GM23248 (cell line): Measurements from ENCODE around the gene C4A. TPM values are rescaled to one million over a fixed set of nuclear protein-coding genes. Genes with fewer than 3 reads are reported as not detected.
"Not testable (repeated sequence)": the region's sequence is repeated elsewhere in the genome, so short reads cannot be mapped to it uniquely, and the experiment has no call there.

Experiments used
- DNase-seq: peaks from one replicate; pipeline ENCODE4 v3.0.0-alpha.2; 2015
- H2AFZ ChIP-seq: fragments of 200-600 bp; sonication (generic); 2 replicates; pipeline ENCODE4 v1.6.1; 2016; ENCODE audit warnings: antibody characterized with exemption
- H3F3A ChIP-seq: fragments of 200-600 bp; sonication (generic); 2 replicates; pipeline ENCODE4 v1.6.1; 2016; ENCODE audit warnings: mild to moderate bottlenecking, antibody characterized with exemption, mixed run types; ENCODE audit not compliant: insufficient read depth
- H3K27ac ChIP-seq: fragments of 200-600 bp; sonication (generic); 2 replicates; pipeline ENCODE4 v1.5.1; 2016; ENCODE audit warnings: mild to moderate bottlenecking
- H3K27me3 ChIP-seq: fragments of 200-600 bp; sonication (generic); replicated peaks from 2 replicates; pipeline ENCODE4 v1.6.1; 2016; ENCODE audit warnings: mild to moderate bottlenecking; ENCODE audit not compliant: insufficient read depth
- H3K36me3 ChIP-seq: fragments of 200-600 bp; sonication (generic); 2 replicates; pipeline ENCODE4 v1.6.1; 2016; ENCODE audit warnings: low read depth, mild to moderate bottlenecking
- H3K4me1 ChIP-seq: fragments of 200-600 bp; sonication (generic); 2 replicates; pipeline ENCODE4 v1.6.1; 2016; ENCODE audit warnings: mild to moderate bottlenecking; ENCODE audit not compliant: insufficient read depth
- H3K4me2 ChIP-seq: fragments of 200-600 bp; sonication (generic); one replicate; pipeline ENCODE4 v1.6.1; 2016; ENCODE audit warnings: mild to moderate bottlenecking; ENCODE audit not compliant: unreplicated experiment
- H3K4me3 ChIP-seq: fragments of 200-600 bp; sonication (generic); 2 replicates; pipeline ENCODE4 v1.5.1; 2016; ENCODE audit warnings: mild to moderate bottlenecking
- H3K79me2 ChIP-seq: fragments of 200-600 bp; sonication (generic); 2 replicates; pipeline ENCODE4 v1.6.1; 2016; ENCODE audit warnings: mild to moderate bottlenecking; ENCODE audit not compliant: insufficient read depth
- H3K9ac ChIP-seq: fragments of 200-600 bp; sonication (generic); 2 replicates; pipeline ENCODE4 v1.6.1; 2016; ENCODE audit warnings: mild to moderate bottlenecking
- H3K9me2 ChIP-seq: fragments of 200-600 bp; sonication (generic); 2 replicates; pipeline ENCODE4 v1.6.1; 2016; ENCODE audit warnings: mixed run types, mild to moderate bottlenecking, moderate library complexity; ENCODE audit not compliant: insufficient read depth
- H3K9me3 ChIP-seq: fragments of 200-600 bp; sonication (generic); one replicate; pipeline ENCODE4 v1.6.1; 2017; ENCODE audit warnings: low read depth
- H4K20me1 ChIP-seq: fragments of 200-600 bp; sonication (generic); 2 replicates; pipeline ENCODE4 v1.6.0; 2016; ENCODE audit not compliant: insufficient read depth
- EZH2 ChIP-seq: fragments of 200-600 bp; sonication (generic); IDR thresholded peaks from 2 replicates; pipeline ENCODE4 v1.6.1; 2018; ENCODE audit warnings: antibody characterized with exemption, mild to moderate bottlenecking; ENCODE audit not compliant: insufficient read depth, poor library complexity, severe bottlenecking
- EZH2phosphoT487 ChIP-seq: fragments of 200-600 bp; sonication (generic); IDR thresholded peaks from 2 replicates; pipeline ENCODE4 v1.6.1; 2018; ENCODE audit warnings: antibody characterized with exemption, moderate library complexity, mild to moderate bottlenecking, low read depth; ENCODE audit not compliant: insufficient read depth
- WGBS, 2 experiments: methylation state at CpG; one replicate each; pipeline ENCODE4 v1.1.6; 2015 to 2017; ENCODE audit warnings: low lambda C conversion rate in 2 of 2, low coverage in 1 of 2; ENCODE audit errors: missing lambda C conversion rate in 2 of 2; 5-methylcytosine and 5-hydroxymethylcytosine counted together
- in situ Hi-C: fragments of 300-500 bp; cut with MboI; formaldehyde crosslinking; loops from 2 replicates; pipeline ENCODE4 v1.15.0; 2020
- microRNA counts: library from miRNA; unstranded; fragments of <30 nt; microRNA quantifications from one replicate; lab custom pipeline; 2016
- microRNA-seq: library from miRNA; unstranded; fragments of <30 nt; microRNA quantifications from one replicate; pipeline ENCODE4, GENCODE V29; 2016; ENCODE audit warnings: borderline number of aligned reads
- polyA plus RNA-seq: library from polyadenylated mRNA; unstranded; fragments of >200 nt; fragmentation: Nextera tagmentation; extraction: Ambion mirVana; gene quantifications from 2 replicates; pipeline ENCODE4 v1.2.1, GENCODE V29; 2016
- small RNA-seq: library from RNA; depleted of rRNA; stranded (forward); fragments of <200 nt; gene quantifications from one replicate; pipeline ENCODE3, GENCODE V24; 2014; ENCODE audit warnings: low read depth, low replicate concordance
- total RNA-seq: library from RNA; depleted of rRNA; stranded (reverse); fragments of >200 nt; shearing (Covaris generic); gene quantifications from 2 replicates; pipeline ENCODE4 v1.2.3, GENCODE V29; 2014; rRNA removed

The C4A gene
- total and polyA plus RNA-seq, 2 experiments from 2014 or later = 2.4 to 5.3 TPM

DNA sequence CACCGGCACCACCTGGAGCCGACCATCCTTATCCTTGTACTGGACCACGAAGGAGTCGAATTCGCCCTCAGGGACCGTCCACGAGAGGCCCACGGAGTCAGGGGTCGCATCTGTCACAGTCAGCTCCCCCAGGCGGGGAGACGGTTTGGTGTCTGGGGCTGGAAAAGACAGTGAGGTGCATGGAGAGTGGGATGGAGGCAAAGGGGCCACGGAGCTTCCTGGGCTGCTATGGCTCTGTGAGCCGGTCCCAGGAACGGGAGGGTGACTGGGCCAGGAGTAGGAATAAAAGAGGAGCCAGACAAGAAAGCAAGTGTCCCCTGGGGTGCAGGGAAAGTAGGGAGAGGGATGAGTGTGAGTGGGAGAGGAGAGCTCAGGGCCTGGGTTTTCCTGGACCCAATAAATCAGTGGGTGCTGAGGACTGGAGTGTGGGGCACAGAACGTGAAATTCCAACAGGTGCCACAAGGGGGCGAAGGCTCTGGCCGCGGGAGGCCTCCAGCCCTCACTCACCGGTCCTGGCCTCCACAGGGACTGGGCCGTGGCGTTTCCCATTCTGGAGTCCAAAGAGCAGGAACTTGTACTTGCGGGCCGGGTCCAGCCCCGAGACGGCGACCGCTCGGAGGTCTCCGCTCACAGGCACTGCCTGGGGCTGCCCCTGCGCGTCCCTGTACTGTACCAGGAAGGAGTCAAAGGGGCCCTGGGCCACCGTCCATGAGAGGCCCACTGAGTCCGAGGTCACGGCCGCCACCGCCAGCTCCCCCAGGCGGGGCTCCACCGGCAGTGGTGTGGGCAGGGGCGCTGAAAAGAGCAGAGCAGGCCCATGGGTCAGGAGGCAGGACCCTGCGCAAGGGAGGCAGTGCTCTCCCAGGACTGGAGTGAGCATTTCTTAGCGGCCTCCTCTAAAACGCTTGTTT, 66.3 kb downstream of the C4A start:
- 52% methylated on average over 42 of the region's 42 CpGs for WGBS, 2 experiments

DNA sequence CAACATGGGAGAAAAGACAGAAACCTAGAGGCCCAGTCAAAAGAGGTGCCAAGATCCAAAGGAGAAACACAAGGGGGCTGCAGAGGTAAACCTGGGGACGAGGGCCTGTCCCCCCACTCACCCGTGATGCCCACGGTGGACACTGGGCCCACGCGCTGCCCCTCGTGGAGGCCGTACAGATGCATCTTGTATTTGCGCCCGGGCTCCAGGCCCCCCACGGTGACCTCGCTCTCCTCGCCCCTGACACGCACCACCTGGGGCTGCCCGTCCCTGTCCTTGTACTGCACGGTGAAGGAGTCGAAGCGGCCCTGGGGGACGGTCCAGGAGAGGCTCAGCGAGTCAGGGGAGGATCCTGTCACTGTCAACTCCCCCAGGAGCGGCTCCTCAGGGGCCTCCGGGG, 67.3 kb downstream of the C4A start:
- H3K9ac ChIP-seq, H3K9me3 ChIP-seq, H3K4me2 ChIP-seq, in situ Hi-C loops, H4K20me1 ChIP-seq, H3K79me2 ChIP-seq, H3K36me3 ChIP-seq, H2AFZ ChIP-seq, H3K27ac ChIP-seq, H3K27me3 ChIP-seq, H3F3A ChIP-seq, DNase-seq, H3K4me3 ChIP-seq, H3K9me2 ChIP-seq: not testable (repeated sequence)
- H3K4me1 ChIP-seq = peaks cover 19% of the 10 kb centered on the region
- WGBS, 2 experiments = 89 to 91% methylated on average over 18 to 21 of the region's 21 CpGs

More for the DNA sequence above, 66.3 kb downstream of the C4A start:
- no peak for TF ChIP-seq EZH2
- H3K9me2 ChIP-seq = no peaks in the 10 kb centered on the region
- H4K20me1 ChIP-seq = no peaks in the 10 kb centered on the region
- no peaks in the 10 kb centered on the region for H3K27me3 ChIP-seq
- in situ Hi-C loops = no loop called here
- no peaks in the 10 kb centered on the region for H3K9me3 ChIP-seq
- no peaks in the 10 kb centered on the region for H3K36me3 ChIP-seq
- no peak overlapping the region for H3K4me3 ChIP-seq
- DNase-seq = peak; percentile 73
- no peaks in the 10 kb centered on the region for H3F3A ChIP-seq
- peak overlapping the region; percentile 37 for H3K4me2 ChIP-seq
- no peak overlapping the region for H3K27ac ChIP-seq
- no peaks in the 10 kb centered on the region for H3K79me2 ChIP-seq
- peak overlapping the region; percentile 51; the same call in 1 of the 2 replicates for H2AFZ ChIP-seq
- H3K4me1 ChIP-seq = peaks cover 19% of the 10 kb centered on the region
- H3K9ac ChIP-seq = no peak overlapping the region

DNA sequence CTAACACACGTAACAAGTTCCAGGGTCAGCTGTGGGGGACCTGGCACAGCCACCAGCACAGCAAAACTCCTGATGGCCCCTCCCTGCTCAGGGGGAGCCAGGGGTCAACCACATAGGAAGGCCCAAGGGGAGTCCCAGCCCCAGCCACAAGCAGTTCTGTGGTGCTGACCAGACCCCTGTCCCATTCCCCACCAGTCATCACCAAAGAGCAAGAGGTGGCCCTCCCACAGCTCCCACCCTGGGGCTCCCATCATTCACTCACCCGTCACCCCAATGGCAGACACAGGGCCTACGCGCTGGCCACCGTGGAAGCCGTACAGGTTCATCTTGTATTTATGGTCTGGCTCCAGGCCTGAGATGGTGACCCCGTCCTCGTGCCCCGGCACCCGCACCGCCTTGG, 67.9 kb downstream of the C4A start:
- in situ Hi-C loops = not testable (repeated sequence)
- WGBS, 2 experiments = 93 to 96% methylated on average over 6 to 11 of the region's 11 CpGs

DNA sequence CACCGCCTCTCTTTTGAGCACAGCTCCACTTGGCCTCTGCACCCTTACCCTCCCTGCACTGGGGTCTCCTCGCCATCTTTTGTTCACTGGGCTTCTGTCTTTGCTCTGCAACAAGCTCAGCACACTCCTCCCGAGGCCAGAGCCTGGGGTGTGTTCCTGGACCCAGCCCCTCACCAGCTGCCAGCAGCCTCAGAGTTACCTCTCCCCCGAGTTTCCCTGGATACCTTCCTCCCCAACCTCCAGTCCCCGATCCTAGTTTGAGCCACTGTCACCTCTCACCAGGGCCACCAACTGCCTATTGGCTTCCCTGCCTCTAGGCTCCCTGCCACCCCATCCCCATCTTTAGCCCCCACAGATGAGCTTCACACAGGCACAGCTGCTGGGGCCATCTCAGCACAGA, 68.7 kb downstream of the C4A start:
- Histone ChIP-seq H3K27ac (no peak overlapping the region), H3K36me3 (no peaks in the 10 kb centered on the region), H3K27me3 (no peaks in the 10 kb centered on the region), H3K79me2 (no peaks in the 10 kb centered on the region), H3K4me1 (peaks cover 19% of the 10 kb centered on the region), H3F3A (no peaks in the 10 kb centered on the region), H3K4me2 (no peak overlapping the region), H4K20me1 (no peaks in the 10 kb centered on the region), H3K9me2 (no peaks in the 10 kb centered on the region), H3K9ac (no peak overlapping the region), H3K9me3 (no peaks in the 10 kb centered on the region), H3K4me3 (no peak overlapping the region), H2AFZ (no peak overlapping the region)
- in situ Hi-C loops = no loop called here
- 51 to 56% methylated on average over 2 to 5 of the region's 5 CpGs for WGBS, 2 experiments
- TF ChIP-seq EZH2phosphoT487 (no peak), EZH2 (no peak)
- no peak for DNase-seq

More for the DNA sequence above, 67.9 kb downstream of the C4A start:
- not testable (repeated sequence) for H3K79me2 ChIP-seq, H3K4me2 ChIP-seq, H4K20me1 ChIP-seq, H3K9me3 ChIP-seq, H2AFZ ChIP-seq, H3K27me3 ChIP-seq, H3F3A ChIP-seq, H3K9ac ChIP-seq, H3K9me2 ChIP-seq, H3K27ac ChIP-seq, DNase-seq, H3K36me3 ChIP-seq, H3K4me3 ChIP-seq
- peaks cover 19% of the 10 kb centered on the region for H3K4me1 ChIP-seq

MicroRNAs encoded within 50 kb of the gene (microRNA counts, 767-probe panel; counts per million panel counts)
- microRNA hsa-miR-1236 (lab: Ali Mortazavi, UCI) = 447 counts per million, percentile 86 among the panel's probes with 10 or more counts

Small RNA genes lying within 50 kb of the gene (microRNA-seq; reads per million reads assigned to microRNA genes)
- not detected for gene MIR1236

Small RNA genes lying within 50 kb of the gene (small RNA-seq; reads per million reads assigned to genes)
- not detected for gene AL645922.1

Other genes starting within 250 kb of the C4A start
Only the 30 nearest of the 32 such genes appear.
- gene SAPCD1, start 219.4 kb upstream of the C4A start, total RNA-seq = 2.5 TPM in 1 of 2 replicates, not detected in the other
- 0.85 and 1.3 TPM in 2 replicates for gene SAPCD1, start 219.4 kb upstream of the C4A start, polyA plus RNA-seq
- gene VWA7, start 204.7 kb upstream of the C4A start, total RNA-seq = 0.54 TPM in 1 of 2 replicates, not detected in the other
- gene VWA7, start 204.7 kb upstream of the C4A start, polyA plus RNA-seq = 0.37 and 0.56 TPM in 2 replicates
- 47.6 and 66.4 TPM in 2 replicates for gene VARS1, start 186.3 kb upstream of the C4A start, total RNA-seq
- 39.1 and 39.8 TPM in 2 replicates for gene VARS1, start 186.3 kb upstream of the C4A start, polyA plus RNA-seq
- gene LSM2, start 175.1 kb upstream of the C4A start, total RNA-seq = 32.5 and 40.3 TPM in 2 replicates
- gene LSM2, start 175.1 kb upstream of the C4A start, polyA plus RNA-seq = 48.4 and 52.3 TPM in 2 replicates
- gene HSPA1L, start 166.8 kb upstream of the C4A start, total RNA-seq = 1.3 and 1.7 TPM in 2 replicates
- gene HSPA1L, start 166.8 kb upstream of the C4A start, polyA plus RNA-seq = 0.85 and 0.91 TPM in 2 replicates
- 86.1 and 107 TPM in 2 replicates for gene HSPA1A, start 166.5 kb upstream of the C4A start, total RNA-seq
- 67.5 and 76.3 TPM in 2 replicates for gene HSPA1A, start 166.5 kb upstream of the C4A start, polyA plus RNA-seq
- 104 and 124 TPM in 2 replicates for gene HSPA1B, start 154.3 kb upstream of the C4A start, total RNA-seq
- gene HSPA1B, start 154.3 kb upstream of the C4A start, polyA plus RNA-seq = 58.0 and 61.3 TPM in 2 replicates
- 38.3 and 40.2 TPM in 2 replicates for gene NEU1, start 119.2 kb upstream of the C4A start, total RNA-seq
- gene NEU1, start 119.2 kb upstream of the C4A start, polyA plus RNA-seq = 27.8 TPM in 2 replicates
- gene SLC44A4, start 103.1 kb upstream of the C4A start, total RNA-seq = not detected in 2 replicates
- not detected in 2 replicates for gene SLC44A4, start 103.1 kb upstream of the C4A start, polyA plus RNA-seq
- 40.2 and 41.5 TPM in 2 replicates for gene EHMT2, start 84.4 kb upstream of the C4A start, total RNA-seq
- 26.5 and 27.5 TPM in 2 replicates for gene EHMT2, start 84.4 kb upstream of the C4A start, polyA plus RNA-seq
- 2.0 and 6.1 TPM in 2 replicates for gene ZBTB12, start 80.0 kb upstream of the C4A start, total RNA-seq
- gene ZBTB12, start 80.0 kb upstream of the C4A start, polyA plus RNA-seq = not detected in 2 replicates
- 1.3 and 2.1 TPM in 2 replicates for gene C2, start 54.3 kb upstream of the C4A start, total RNA-seq
- 1.4 and 2.3 TPM in 2 replicates for gene C2, start 54.3 kb upstream of the C4A start, polyA plus RNA-seq
- gene CFB, start 36.0 kb upstream of the C4A start, total RNA-seq = 4.4 and 7.3 TPM in 2 replicates
- 3.4 and 3.9 TPM in 2 replicates for gene CFB, start 36.0 kb upstream of the C4A start, polyA plus RNA-seq
- 62.9 and 77.9 TPM in 2 replicates for gene NELFE, start 23.1 kb upstream of the C4A start, total RNA-seq
- gene NELFE, start 23.1 kb upstream of the C4A start, polyA plus RNA-seq = 108 and 114 TPM in 2 replicates
- 54.9 and 65.4 TPM in 2 replicates for gene SKIC2, start 22.9 kb upstream of the C4A start, total RNA-seq
- gene SKIC2, start 22.9 kb upstream of the C4A start, polyA plus RNA-seq = 46.9 and 47.7 TPM in 2 replicates
- 24.2 and 31.0 TPM in 2 replicates for gene DXO, start 9.9 kb upstream of the C4A start, total RNA-seq
- gene DXO, start 9.9 kb upstream of the C4A start, polyA plus RNA-seq = 23.3 and 26.6 TPM in 2 replicates
- gene C4B, start 32.7 kb downstream of the C4A start, total RNA-seq = 4.5 and 6.4 TPM in 2 replicates
- 1.1 and 2.6 TPM in 2 replicates for gene C4B, start 32.7 kb downstream of the C4A start, polyA plus RNA-seq
- not detected in 2 replicates for gene CYP21A2, start 56.4 kb downstream of the C4A start, total RNA-seq
- gene CYP21A2, start 56.4 kb downstream of the C4A start, polyA plus RNA-seq = not detected in 2 replicates
- gene TNXB, start 127.3 kb downstream of the C4A start, total RNA-seq = 23.5 and 23.8 TPM in 2 replicates
- gene TNXB, start 127.3 kb downstream of the C4A start, polyA plus RNA-seq = 5.2 TPM in 2 replicates
- 33.3 and 37.3 TPM in 2 replicates for gene ATF6B, start 146.2 kb downstream of the C4A start, total RNA-seq
- gene ATF6B, start 146.2 kb downstream of the C4A start, polyA plus RNA-seq = 51.7 and 54.1 TPM in 2 replicates
- gene FKBPL, start 148.2 kb downstream of the C4A start, total RNA-seq = 2.9 and 5.3 TPM in 2 replicates
- 6.2 and 6.9 TPM in 2 replicates for gene FKBPL, start 148.2 kb downstream of the C4A start, polyA plus RNA-seq
- gene PRRT1, start 169.9 kb downstream of the C4A start, total RNA-seq = 1.2 TPM in 1 of 2 replicates, not detected in the other
- gene PRRT1, start 169.9 kb downstream of the C4A start, polyA plus RNA-seq = 2.1 and 2.2 TPM in 2 replicates
- 12.8 and 16.2 TPM in 2 replicates for gene PPT2, start 172.1 kb downstream of the C4A start, total RNA-seq
- 10.3 and 14.3 TPM in 2 replicates for gene PPT2, start 172.1 kb downstream of the C4A start, polyA plus RNA-seq
- gene EGFL8, start 182.5 kb downstream of the C4A start, total RNA-seq = 2.2 and 6.2 TPM in 2 replicates
- 2.6 and 3.8 TPM in 2 replicates for gene EGFL8, start 182.5 kb downstream of the C4A start, polyA plus RNA-seq
- 57.2 and 71.2 TPM in 2 replicates for gene AGPAT1, start 194.0 kb downstream of the C4A start, total RNA-seq
- gene AGPAT1, start 194.0 kb downstream of the C4A start, polyA plus RNA-seq = 36.9 and 39.7 TPM in 2 replicates
- 48.1 and 48.2 TPM in 2 replicates for gene RNF5, start 196.3 kb downstream of the C4A start, total RNA-seq
- 58.8 and 63.2 TPM in 2 replicates for gene RNF5, start 196.3 kb downstream of the C4A start, polyA plus RNA-seq
- 0.22 TPM in 1 of 2 replicates, not detected in the other for gene AGER, start 202.2 kb downstream of the C4A start, total RNA-seq
- gene AGER, start 202.2 kb downstream of the C4A start, polyA plus RNA-seq = 1.2 and 1.4 TPM in 2 replicates
- 25.4 and 27.6 TPM in 2 replicates for gene PBX2, start 208.1 kb downstream of the C4A start, total RNA-seq
- gene PBX2, start 208.1 kb downstream of the C4A start, polyA plus RNA-seq = 2.6 and 3.1 TPM in 2 replicates
- 5.4 and 7.7 TPM in 2 replicates for gene GPSM3, start 210.6 kb downstream of the C4A start, total RNA-seq
- gene GPSM3, start 210.6 kb downstream of the C4A start, polyA plus RNA-seq = 6.8 and 7.3 TPM in 2 replicates
- gene NOTCH4, start 242.0 kb downstream of the C4A start, total RNA-seq = 0.38 and 0.65 TPM in 2 replicates
- gene NOTCH4, start 242.0 kb downstream of the C4A start, polyA plus RNA-seq = 1.2 TPM in 2 replicates